DOHH2 (cell line): ENCODE measurements around the gene SLMAP.

Experiments
- H3F3A ChIP-seq: fragments of 200-600 bp; sonication (generic), shearing (Covaris generic); 2 replicates; pipeline ENCODE4 v1.6.0; 2016; ENCODE audit warnings: antibody characterized with exemption, mild to moderate bottlenecking; ENCODE audit not compliant: control insufficient read depth, insufficient read depth
- H3K27ac ChIP-seq: fragments of 200-600 bp; sonication (generic); 2 replicates; pipeline ENCODE4 v1.5.1; 2014; ENCODE audit warnings: low read depth, mild to moderate bottlenecking, low read length, moderate library complexity
- H3K27me3 ChIP-seq: fragments of 200-600 bp; sonication (generic); 2 replicates; pipeline ENCODE4 v1.6.1; 2014; ENCODE audit warnings: mild to moderate bottlenecking, low read length, mixed read lengths; ENCODE audit not compliant: control insufficient read depth
- H3K36me3 ChIP-seq: fragments of 200-600 bp; sonication (generic); 2 replicates; pipeline ENCODE4 v1.6.1; 2014; ENCODE audit warnings: mild to moderate bottlenecking, low read length, moderate library complexity, mixed read lengths; ENCODE audit not compliant: control insufficient read depth
- H3K4me1 ChIP-seq: fragments of 200-600 bp; sonication (generic); 2 replicates; pipeline ENCODE4 v1.6.1; 2014; ENCODE audit warnings: mild to moderate bottlenecking, low read length, mixed read lengths; ENCODE audit not compliant: control insufficient read depth
- H3K4me2 ChIP-seq: fragments of 200-600 bp; sonication (generic); 2 replicates; pipeline ENCODE4 v1.6.0; 2014; ENCODE audit warnings: mild to moderate bottlenecking, low read length, moderate library complexity
- H3K4me3 ChIP-seq: fragments of 200-600 bp; sonication (generic); 2 replicates; pipeline ENCODE4 v1.5.1; 2014; ENCODE audit warnings: mild to moderate bottlenecking, low read length, mixed read lengths
- H3K79me2 ChIP-seq: fragments of 200-600 bp; sonication (generic); 2 replicates; pipeline ENCODE4 v1.6.1; 2014; ENCODE audit warnings: mild to moderate bottlenecking, low read length, mixed read lengths; ENCODE audit not compliant: control insufficient read depth
- H3K9me2 ChIP-seq: fragments of 200-600 bp; sonication (generic); replicated peaks from 2 replicates; pipeline ENCODE4 v1.6.1; 2014; ENCODE audit warnings: mild to moderate bottlenecking, low read length, mixed read lengths; ENCODE audit not compliant: control insufficient read depth
- H3K9me3 ChIP-seq: fragments of 200-600 bp; sonication (generic); 2 replicates; pipeline ENCODE4 v1.6.1; 2014; ENCODE audit warnings: antibody characterized with exemption, low read length, mixed read lengths; ENCODE audit not compliant: control insufficient read depth, insufficient read depth
- H4K20me1 ChIP-seq: fragments of 200-600 bp; sonication (generic); 2 replicates; pipeline ENCODE4 v1.6.0; 2014; ENCODE audit warnings: low read depth, mild to moderate bottlenecking, antibody characterized with exemption, low read length, moderate library complexity; ENCODE audit not compliant: control insufficient read depth, insufficient read depth
- EZH2phosphoT487 ChIP-seq: fragments of 200-600 bp; sonication (generic); IDR thresholded peaks from 2 replicates; pipeline ENCODE4 v1.6.1; 2017; ENCODE audit warnings: borderline replicate concordance, mild to moderate bottlenecking, antibody characterized with exemption, low read length, moderate library complexity, mixed read lengths
- TF ChIP-seq, protein P1 (sequence below): fragments of 200-600 bp; sonication (generic); IDR thresholded peaks from one replicate; pipeline ENCODE4 v1.5.1; 2014; ENCODE audit warnings: antibody characterized with exemption, mild to moderate bottlenecking, low read depth, low read length; ENCODE audit not compliant: poor library complexity, severe bottlenecking

The SLMAP gene

GRCh38 chr3:57777774-57778173 lies 21.7 kb downstream of the SLMAP start:
- H4K20me1 ChIP-seq: no peaks in the 10 kb centered on the region
- no peaks in the 10 kb centered on the region for H3K27me3 ChIP-seq
- H3K27ac ChIP-seq: no peak overlapping the region
- no peaks in the 10 kb centered on the region for H3F3A ChIP-seq
- H3K36me3 ChIP-seq: 0 out of 2 replicates have a peak, but pooled peaks cover 3% of the 10 kb centered on the region
- H3K4me2 ChIP-seq: no peak overlapping the region
- peaks cover 69% of the 10 kb centered on the region for H3K79me2 ChIP-seq
- H3K9me2 ChIP-seq: no peaks in the 10 kb centered on the region
- H3K4me1 ChIP-seq: peaks cover 4% of the 10 kb centered on the region; the same call in 1 of the 2 replicates
- no peak overlapping the region for H3K4me3 ChIP-seq
- TF ChIP-seq EZH2phosphoT487: no peak
- TF ChIP-seq, protein P1, sequence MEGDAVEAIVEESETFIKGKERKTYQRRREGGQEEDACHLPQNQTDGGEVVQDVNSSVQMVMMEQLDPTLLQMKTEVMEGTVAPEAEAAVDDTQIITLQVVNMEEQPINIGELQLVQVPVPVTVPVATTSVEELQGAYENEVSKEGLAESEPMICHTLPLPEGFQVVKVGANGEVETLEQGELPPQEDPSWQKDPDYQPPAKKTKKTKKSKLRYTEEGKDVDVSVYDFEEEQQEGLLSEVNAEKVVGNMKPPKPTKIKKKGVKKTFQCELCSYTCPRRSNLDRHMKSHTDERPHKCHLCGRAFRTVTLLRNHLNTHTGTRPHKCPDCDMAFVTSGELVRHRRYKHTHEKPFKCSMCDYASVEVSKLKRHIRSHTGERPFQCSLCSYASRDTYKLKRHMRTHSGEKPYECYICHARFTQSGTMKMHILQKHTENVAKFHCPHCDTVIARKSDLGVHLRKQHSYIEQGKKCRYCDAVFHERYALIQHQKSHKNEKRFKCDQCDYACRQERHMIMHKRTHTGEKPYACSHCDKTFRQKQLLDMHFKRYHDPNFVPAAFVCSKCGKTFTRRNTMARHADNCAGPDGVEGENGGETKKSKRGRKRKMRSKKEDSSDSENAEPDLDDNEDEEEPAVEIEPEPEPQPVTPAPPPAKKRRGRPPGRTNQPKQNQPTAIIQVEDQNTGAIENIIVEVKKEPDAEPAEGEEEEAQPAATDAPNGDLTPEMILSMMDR: no peak
- H3K9me3 ChIP-seq: no peaks in the 10 kb centered on the region

GRCh38 chr3:57778494-57778893 lies 22.4 kb downstream of the SLMAP start:
- no peaks in the 10 kb centered on the region for H4K20me1 ChIP-seq
- H3K36me3 ChIP-seq: no peaks in the 10 kb centered on the region
- H3K27ac ChIP-seq: no peak overlapping the region
- no peak for TF ChIP-seq EZH2phosphoT487
- TF ChIP-seq, protein P1: no peak
- no peak overlapping the region for H3K4me3 ChIP-seq
- no peaks in the 10 kb centered on the region for H3K9me3 ChIP-seq
- peaks cover 4% of the 10 kb centered on the region; the same call in 1 of the 2 replicates for H3K4me1 ChIP-seq
- no peak overlapping the region for H3K4me2 ChIP-seq
- no peaks in the 10 kb centered on the region for H3F3A ChIP-seq
- H3K9me2 ChIP-seq: no peaks in the 10 kb centered on the region
- no peaks in the 10 kb centered on the region for H3K27me3 ChIP-seq
- peaks cover 69% of the 10 kb centered on the region for H3K79me2 ChIP-seq

- Histone ChIP-seq H3K4me2 (no peak overlapping the region), H3K4me1 (no peaks in the 10 kb centered on the region; the same call in 1 of the 2 replicates), H3K4me3 (no peak overlapping the region), H3K27ac (no peak overlapping the region), H3F3A (no peaks in the 10 kb centered on the region), H3K79me2 (peaks cover 73% of the 10 kb centered on the region), H3K36me3 (no peaks in the 10 kb centered on the region; the same call in 1 of the 2 replicates), H3K27me3 (no peaks in the 10 kb centered on the region), H3K9me3 (no peaks in the 10 kb centered on the region), H4K20me1 (0 out of 2 replicates have a peak, but pooled peaks cover 6% of the 10 kb centered on the region), H3K9me2 (no peaks in the 10 kb centered on the region)
- no peak for TF ChIP-seq EZH2phosphoT487
- TF ChIP-seq, protein P1: no peak
Measured at GRCh38 chr3:57779666-57780065, 23.6 kb downstream of the SLMAP start.
